ENCODE measurements around the gene EPB41L4A.

EPB41L4A gene

GRCh38 chr5:112161392-112161748 lies 257.7 kb downstream of the EPB41L4A start:
- no peak for DNase-seq (ENCODE audit: low read depth in 1 of 2, low spot score in 1 of 2)
- in situ Hi-C loops (cut with HindIII; ENCODE audit: low pct_unique_long_range_greater_than_20kb, low sequenced_read_pairs) = no loop called here

GRCh38 chr5:112160652-112161391 lies 258.3 kb downstream of the EPB41L4A start:
- in situ Hi-C loops (cut with HindIII; ENCODE audit: low pct_unique_long_range_greater_than_20kb, low sequenced_read_pairs) = no loop called here
- DNase-seq (ENCODE audit: low read depth in 1 of 2, low spot score in 1 of 2) = peak; percentile 67 to 94
- TF ChIP-seq JUND (IDR thresholded peaks at IDR 0.05; ENCODE audit: low read depth) = peak; percentile 87

More at GRCh38 chr5:112161392-112161748, 257.7 kb downstream of the EPB41L4A start:
- TF ChIP-seq JUND (IDR thresholded peaks at IDR 0.05; ENCODE audit: low read depth) = no peak

GRCh38 chr5:112159435-112159834 lies 259.6 kb downstream of the EPB41L4A start:
- in situ Hi-C loops (cut with HindIII; ENCODE audit: low pct_unique_long_range_greater_than_20kb, low sequenced_read_pairs) = no loop called here
- no peak for TF ChIP-seq JUND (IDR thresholded peaks at IDR 0.05; ENCODE audit: low read depth)
- DNase-seq (ENCODE audit: low read depth in 1 of 2, low spot score in 1 of 2) = no peak

GRCh38 chr5:112156211-112156610 lies 262.9 kb downstream of the EPB41L4A start:
- DNase-seq (ENCODE audit: low read depth in 1 of 2, low spot score in 1 of 2) = no peak
- TF ChIP-seq JUND (IDR thresholded peaks at IDR 0.05; ENCODE audit: low read depth) = no peak
- in situ Hi-C loops (cut with HindIII; ENCODE audit: low pct_unique_long_range_greater_than_20kb, low sequenced_read_pairs) = no loop called here

GRCh38 chr5:112154940-112155686 lies 264.0 kb downstream of the EPB41L4A start:
- TF ChIP-seq JUND (IDR thresholded peaks at IDR 0.05; ENCODE audit: low read depth) = no peak
- in situ Hi-C loops (cut with HindIII; ENCODE audit: low pct_unique_long_range_greater_than_20kb, low sequenced_read_pairs) = no loop called here
- no peak for DNase-seq (ENCODE audit: low read depth in 1 of 2, low spot score in 1 of 2)

GRCh38 chr5:112149727-112150126 lies 269.4 kb downstream of the EPB41L4A start:
- in situ Hi-C loops (cut with HindIII; ENCODE audit: low pct_unique_long_range_greater_than_20kb, low sequenced_read_pairs) = no loop called here
- no peak for DNase-seq (ENCODE audit: low read depth in 1 of 2, low spot score in 1 of 2)
- TF ChIP-seq JUND (IDR thresholded peaks at IDR 0.05; ENCODE audit: low read depth) = no peak

- TF ChIP-seq JUND (IDR thresholded peaks at IDR 0.05; ENCODE audit: low read depth) = no peak
- in situ Hi-C loops (cut with HindIII; ENCODE audit: low pct_unique_long_range_greater_than_20kb, low sequenced_read_pairs) = no loop called here
- peak; percentile 38 to 81 for DNase-seq (ENCODE audit: low read depth in 1 of 2, low spot score in 1 of 2)
Measured at GRCh38 chr5:112146323-112147226, 272.5 kb downstream of the EPB41L4A start.

GRCh38 chr5:112143690-112144089 lies 275.4 kb downstream of the EPB41L4A start:
- no peak for DNase-seq (ENCODE audit: low read depth in 1 of 2, low spot score in 1 of 2)
- no peak for TF ChIP-seq JUND (IDR thresholded peaks at IDR 0.05; ENCODE audit: low read depth)
- in situ Hi-C loops (cut with HindIII; ENCODE audit: low pct_unique_long_range_greater_than_20kb, low sequenced_read_pairs) = no loop called here

GRCh38 chr5:112142769-112143270 lies 276.3 kb downstream of the EPB41L4A start:
- DNase-seq (ENCODE audit: low read depth in 1 of 2, low spot score in 1 of 2) = peak in 1 of 2 experiments; percentile 54
- in situ Hi-C loops (cut with HindIII; ENCODE audit: low pct_unique_long_range_greater_than_20kb, low sequenced_read_pairs) = no loop called here
- no peak for TF ChIP-seq JUND (IDR thresholded peaks at IDR 0.05; ENCODE audit: low read depth)

GRCh38 chr5:112141582-112141981 lies 277.5 kb downstream of the EPB41L4A start:
- DNase-seq (ENCODE audit: low read depth in 1 of 2, low spot score in 1 of 2) = no peak
- no peak for TF ChIP-seq JUND (IDR thresholded peaks at IDR 0.05; ENCODE audit: low read depth)
- in situ Hi-C loops (cut with HindIII; ENCODE audit: low pct_unique_long_range_greater_than_20kb, low sequenced_read_pairs) = no loop called here

GRCh38 chr5:112138526-112138925 lies 280.6 kb downstream of the EPB41L4A start:
- in situ Hi-C loops (cut with HindIII; ENCODE audit: low pct_unique_long_range_greater_than_20kb, low sequenced_read_pairs) = no loop called here
- DNase-seq (ENCODE audit: low read depth in 1 of 2, low spot score in 1 of 2) = no peak
- no peak for TF ChIP-seq JUND (IDR thresholded peaks at IDR 0.05; ENCODE audit: low read depth)

- in situ Hi-C loops (cut with HindIII; ENCODE audit: low pct_unique_long_range_greater_than_20kb, low sequenced_read_pairs) = no loop called here
- no peak for DNase-seq (ENCODE audit: low read depth in 1 of 2, low spot score in 1 of 2)
- no peak for TF ChIP-seq JUND (IDR thresholded peaks at IDR 0.05; ENCODE audit: low read depth)
Measured at GRCh38 chr5:112136773-112137172, 282.3 kb downstream of the EPB41L4A start.
